ENCODE measurements around the gene LSAMP. TPM values are rescaled to one million over a fixed set of nuclear protein-coding genes. Genes with fewer than 3 reads are reported as not detected.

LSAMP gene
- total RNA-seq, 1 donor from 2014 or later, result 3.9 TPM

GRCh38 chr3:115922681-115923347, 522.5 kb downstream of the LSAMP start:
- Histone ChIP-seq H3K27ac (no peak overlapping the region), H3K9me3 (no peaks in the 10 kb centered on the region), H3K4me1 (no peaks in the 10 kb centered on the region), H3K36me3 (no peaks in the 10 kb centered on the region), H3K4me3 (no peak overlapping the region), H3K27me3 (no peaks in the 10 kb centered on the region)
- intact Hi-C loops (cut with DNase I), result no loop called here
- no peak for DNase-seq (ENCODE audit: extremely low spot score in 2 of 2)
- TF ChIP-seq POLR2A (IDR thresholded peaks at IDR 0.05) (no peak), POLR2AphosphoS5 (IDR thresholded peaks at IDR 0.05; ENCODE audit: insufficient read depth in 1 of 2, low read depth in 1 of 2) (no peak), CTCF (IDR thresholded peaks at IDR 0.05) (no peak)

- H3K4me3 ChIP-seq, result no peak overlapping the region
- TF ChIP-seq POLR2AphosphoS5 (IDR thresholded peaks at IDR 0.05; ENCODE audit: insufficient read depth in 1 of 2, low read depth in 1 of 2) (no peak), POLR2A (IDR thresholded peaks at IDR 0.05) (no peak), CTCF (IDR thresholded peaks at IDR 0.05) (no peak)
- no peaks in the 10 kb centered on the region for H3K27me3 ChIP-seq
- no peak for DNase-seq (ENCODE audit: extremely low spot score in 2 of 2)
- H3K9me3 ChIP-seq, result no peaks in the 10 kb centered on the region
- H3K4me1 ChIP-seq, result no peaks in the 10 kb centered on the region
- no peak overlapping the region for H3K27ac ChIP-seq
- intact Hi-C loops (cut with DNase I), result no loop called here
- no peaks in the 10 kb centered on the region for H3K36me3 ChIP-seq
Measured at GRCh38 chr3:115921711-115922110, 523.6 kb downstream of the LSAMP start.

DNA sequence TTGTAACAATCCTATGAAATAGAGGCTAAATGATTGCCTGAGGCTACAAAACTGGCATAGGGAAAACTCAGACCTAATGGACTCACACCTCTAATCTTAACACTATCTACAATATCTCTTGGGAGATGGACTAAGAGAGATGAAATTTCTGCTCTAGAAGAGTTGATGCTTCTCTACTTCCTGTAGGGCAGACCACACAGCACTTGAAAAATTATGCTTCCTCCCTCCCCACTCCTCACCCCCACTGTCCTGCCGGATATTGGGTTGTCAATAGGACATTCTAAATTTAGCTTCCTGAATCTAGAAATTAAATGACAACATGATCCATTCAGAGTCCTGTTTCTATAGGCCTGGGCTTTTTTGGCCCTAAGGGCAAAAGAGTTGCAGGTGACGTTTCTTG, 526.4 kb downstream of the LSAMP start:
- H3K4me3 ChIP-seq, result no peak overlapping the region
- no peak for TF ChIP-seq POLR2AphosphoS5 (IDR thresholded peaks at IDR 0.05; ENCODE audit: insufficient read depth in 1 of 2, low read depth in 1 of 2)
- no peak for TF ChIP-seq CTCF (IDR thresholded peaks at IDR 0.05)
- no peak for DNase-seq (ENCODE audit: extremely low spot score in 2 of 2)
- no peaks in the 10 kb centered on the region for H3K36me3 ChIP-seq
- no peaks in the 10 kb centered on the region for H3K9me3 ChIP-seq
- H3K27ac ChIP-seq, result no peak overlapping the region
- intact Hi-C loops (cut with DNase I), result no loop called here
- no peaks in the 10 kb centered on the region for H3K27me3 ChIP-seq
- H3K4me1 ChIP-seq, result no peaks in the 10 kb centered on the region

DNA sequence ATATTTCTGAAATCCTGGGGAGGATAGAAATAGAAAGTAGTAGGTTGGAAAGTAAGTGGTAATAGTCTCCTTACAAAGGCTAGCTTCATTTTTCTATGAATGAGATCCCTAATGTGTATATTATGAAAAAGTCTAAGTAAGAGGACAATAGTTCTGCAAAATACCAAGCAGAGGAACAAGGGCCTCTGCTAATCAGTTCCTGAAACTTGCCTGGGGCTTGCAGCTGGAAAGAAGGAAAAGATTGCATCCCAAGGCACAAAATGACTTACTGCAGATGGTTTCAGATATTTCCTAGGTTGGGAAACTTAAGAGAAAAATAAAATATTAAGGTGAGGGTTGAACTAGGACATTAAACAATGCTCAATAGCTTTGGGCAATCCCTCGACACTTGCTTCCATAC, 528.4 kb downstream of the LSAMP start:
- TF ChIP-seq POLR2AphosphoS5 (IDR thresholded peaks at IDR 0.05; ENCODE audit: insufficient read depth in 1 of 2, low read depth in 1 of 2) (no peak), POLR2A (IDR thresholded peaks at IDR 0.05) (no peak), CTCF (IDR thresholded peaks at IDR 0.05) (no peak)
- no peaks in the 10 kb centered on the region for H3K36me3 ChIP-seq
- H3K27ac ChIP-seq, result no peak overlapping the region
- no peaks in the 10 kb centered on the region for H3K4me1 ChIP-seq
- H3K9me3 ChIP-seq, result no peaks in the 10 kb centered on the region
- H3K4me3 ChIP-seq, result no peak overlapping the region
- intact Hi-C loops (cut with DNase I), result no loop called here
- no peaks in the 10 kb centered on the region for H3K27me3 ChIP-seq
- no peak for DNase-seq (ENCODE audit: extremely low spot score in 2 of 2)

DNA sequence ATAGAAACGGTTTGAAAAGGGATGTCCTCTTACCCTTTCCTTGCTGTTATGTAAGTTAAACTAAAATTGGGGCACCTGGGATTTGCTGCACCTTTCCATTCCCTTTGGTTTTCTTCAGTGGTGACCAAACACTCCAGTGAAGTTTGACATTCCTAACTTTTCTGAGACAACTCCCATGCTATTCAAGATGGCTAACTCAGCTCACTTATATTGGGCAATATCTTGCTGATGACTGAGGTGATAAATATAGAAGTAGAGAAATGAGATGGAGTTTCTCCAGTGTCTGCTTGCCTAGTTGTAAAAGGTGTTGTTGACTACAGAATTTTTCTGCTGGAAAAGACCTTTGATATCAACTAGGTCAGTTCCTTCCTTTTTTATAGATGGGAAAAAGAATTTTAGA, 530.2 kb downstream of the LSAMP start:
- TF ChIP-seq CTCF (IDR thresholded peaks at IDR 0.05) (no peak), POLR2A (IDR thresholded peaks at IDR 0.05) (no peak), POLR2AphosphoS5 (IDR thresholded peaks at IDR 0.05; ENCODE audit: insufficient read depth in 1 of 2, low read depth in 1 of 2) (no peak)
- DNase-seq (ENCODE audit: extremely low spot score in 2 of 2), result no peak
- H3K9me3 ChIP-seq, result no peaks in the 10 kb centered on the region
- no peaks in the 10 kb centered on the region for H3K4me1 ChIP-seq
- intact Hi-C loops (cut with DNase I), result no loop called here
- no peak overlapping the region for H3K27ac ChIP-seq
- no peak overlapping the region for H3K4me3 ChIP-seq
- H3K36me3 ChIP-seq, result no peaks in the 10 kb centered on the region
- no peaks in the 10 kb centered on the region for H3K27me3 ChIP-seq
